Right lobe of liver (tissue), 6 donors: ENCODE results near the gene FGGY. TPM values are rescaled to one million over a fixed set of nuclear protein-coding genes. Genes with fewer than 3 reads are reported as not detected.

Source experiments
- ATAC-seq, 4 donors: fragments of 200-7000 bp; cut with Tn5 transposase; one replicate each; pipeline ENCODE4 v1.9.1; 2020; ENCODE audit warnings: mild to moderate bottlenecking in 4 of 4, moderate library complexity in 4 of 4
- DNase-seq, 3 donors: peaks; one replicate each; pipeline ENCODE4 v3.0.0-alpha.2; 2020
- H3K27ac ChIP-seq, 3 donors: fragments of 200-600 bp; one replicate each; pipeline ENCODE4 v1.8.0; 2022
- H3K27me3 ChIP-seq, 2 donors: fragments of 200-600 bp; one replicate each; pipeline ENCODE4 v1.8.0; 2022
- H3K36me3 ChIP-seq, 4 donors: fragments of 200-600 bp; sonication (generic) in 1 of 4; one replicate each; pipeline versions ENCODE4 v1.5.1 to v1.8.0; 2017 to 2022; ENCODE audit warnings: control low read depth in 1 of 4
- H3K4me1 ChIP-seq, 4 donors: fragments of 200-600 bp; sonication (generic) in 1 of 4; one replicate each; pipeline versions ENCODE4 v1.5.1 to v1.8.0; 2017 to 2022; ENCODE audit warnings: control low read depth in 1 of 4
- H3K4me3 ChIP-seq, 3 donors: fragments of 200-600 bp; one replicate each; pipeline ENCODE4 v1.8.0; 2022
- H3K9me3 ChIP-seq, 4 donors: fragments of 200-600 bp; sonication (generic) in 1 of 4; one replicate each; pipeline versions ENCODE4 v1.5.1 to v1.8.0; 2017 to 2022; ENCODE audit warnings: control low read depth in 1 of 4
- CTCF ChIP-seq, 4 donors: fragments of 200-600 bp in 3 of 4; fragments of 450-650 bp in 1 of 4; IDR thresholded peaks; one replicate each; pipeline versions ENCODE4 v1.5.1 to v1.8.0; 2016 to 2022; ENCODE audit warnings: antibody characterized with exemption in 4 of 4, mild to moderate bottlenecking in 2 of 4
- POLR2A ChIP-seq: fragments of 450-650 bp; IDR thresholded peaks from one replicate; pipeline ENCODE4 v1.6.1; 2017; ENCODE audit warnings: antibody characterized with exemption, mild to moderate bottlenecking
- WGBS: methylation state at CpG from one replicate; pipeline ENCODE4 v1.1.6; 2018; ENCODE audit warnings: low coverage, low lambda C conversion rate; ENCODE audit not compliant: insufficient coverage; ENCODE audit errors: missing lambda C conversion rate; 5-methylcytosine and 5-hydroxymethylcytosine counted together
- intact Hi-C, 2 donors: fragments of 100-400 bp; cut with DNase I; formaldehyde crosslinking; loops; one replicate each; pipeline versions ENCODE4 v1.11.2 to v1.14.1; 2022
- total RNA-seq, 6 experiments: library from RNA; depleted of rRNA in 2 of 6; stranded (reverse); fragments of >200 nt in 2 of 6; fragmentation: NEBNext Ultra II Directional in 3 of 6; extraction: Animal tissue kit (Norgen Biotek cat#: 25700) in 3 of 6; gene quantifications; one replicate each; pipeline versions ENCODE4 v1.1.0 to v1.2.4, GENCODE V29; 2016 to 2023
- donor health status: DM: no; HTN: yes; CAD: no.
- donor health status: DM: no; HTN: no; CAD: no.
- donor health status: DM: no; HTN: no; CAD: no.
- donor health status: DM: no; HTN: yes; CAD: no.
- donor health status: DM: no; HTN: yes; CAD: no.

FGGY gene
- total RNA-seq, 6 experiments from 2014 or later: 45.5 to 84.2 (median 58.7) TPM

GRCh38 chr1:59322394-59322793, 25.5 kb downstream of the FGGY start:
- ATAC-seq: peak in 2 of 4 donors; percentile 17 to 30
- 85% methylated on average over 4 of the region's 4 CpGs for WGBS
- no peak for DNase-seq
- Histone ChIP-seq H3K36me3 (peaks cover 0 to 11% (median 0%) of the 10 kb centered on the region in 4 donors), H3K27me3 (no peaks in the 10 kb centered on the region), H3K4me3 (no peak overlapping the region), H3K4me1 (peaks cover 0 to 40% (median 15%) of the 10 kb centered on the region in 4 donors), H3K27ac (no peak overlapping the region), H3K9me3 (no peaks in the 10 kb centered on the region)
- intact Hi-C loops: no loop called here
- TF ChIP-seq POLR2A (no peak), CTCF (IDR thresholded peaks at IDR 0.05) (no peak)

- no peaks in the 10 kb centered on the region for H3K9me3 ChIP-seq
- H3K4me1 ChIP-seq: peaks cover 0 to 36% (median 13%) of the 10 kb centered on the region in 4 donors
- H3K27ac ChIP-seq: no peak overlapping the region
- H3K27me3 ChIP-seq: no peaks in the 10 kb centered on the region
- ATAC-seq (peak; percentile 63 to 78 (median 76)), DNase-seq (no peak)
- H3K4me3 ChIP-seq: no peak overlapping the region
- no peak for TF ChIP-seq POLR2A
- TF ChIP-seq CTCF (IDR thresholded peaks at IDR 0.05): no peak
- peaks cover 0 to 11% (median 0%) of the 10 kb centered on the region in 4 donors for H3K36me3 ChIP-seq
- intact Hi-C loops: no loop called here
- 57% methylated on average over 2 of the region's 2 CpGs for WGBS
Measured at GRCh38 chr1:59322814-59323213, 25.9 kb downstream of the FGGY start.

- H3K4me1 ChIP-seq: peaks cover 0 to 25% (median 8%) of the 10 kb centered on the region in 4 donors
- ATAC-seq (no peak), DNase-seq (no peak)
- H3K27ac ChIP-seq: no peak overlapping the region
- H3K27me3 ChIP-seq: no peaks in the 10 kb centered on the region
- intact Hi-C loops: no loop called here
- no peak overlapping the region for H3K4me3 ChIP-seq
- H3K36me3 ChIP-seq: peaks cover 0 to 11% (median 0%) of the 10 kb centered on the region in 4 donors
- H3K9me3 ChIP-seq: no peaks in the 10 kb centered on the region
- 100% methylated on average over 3 of the region's 3 CpGs for WGBS
- TF ChIP-seq CTCF (IDR thresholded peaks at IDR 0.05): no peak
- no peak for TF ChIP-seq POLR2A
Measured at GRCh38 chr1:59323879-59324278, 27.0 kb downstream of the FGGY start.

- DNase-seq (no peak), ATAC-seq (no peak)
- no peak overlapping the region for H3K27ac ChIP-seq
- H3K4me1 ChIP-seq: peaks cover 0 to 5% (median under 1%) of the 10 kb centered on the region in 4 donors
- WGBS: 83% methylated on average over 2 of the region's 2 CpGs
- TF ChIP-seq CTCF (IDR thresholded peaks at IDR 0.05): no peak
- intact Hi-C loops: no loop called here
- peaks cover 0 to 11% (median 0%) of the 10 kb centered on the region in 4 donors for H3K36me3 ChIP-seq
- H3K27me3 ChIP-seq: no peaks in the 10 kb centered on the region
- H3K4me3 ChIP-seq: no peak overlapping the region
- H3K9me3 ChIP-seq: no peaks in the 10 kb centered on the region
Measured at GRCh38 chr1:59328353-59328752, 31.5 kb downstream of the FGGY start.
